Esophagus squamous epithelium (tissue), 4 donors: Measurements from ENCODE around the gene RARRES1.

Source experiments
- CTCF ChIP-seq, 6 experiments: fragments of 450-650 bp in 4 of 6; fragments of 200-600 bp in 2 of 6; sonication (generic) in 2 of 6; IDR thresholded peaks; one replicate each; pipeline ENCODE4 v1.5.1; 2016 to 2019; ENCODE audit warnings: antibody characterized with exemption in 6 of 6, mild to moderate bottlenecking in 4 of 6, moderate library complexity in 4 of 6
- POLR2A ChIP-seq, 4 donors: fragments of 450-650 bp; IDR thresholded peaks; one replicate each; pipeline ENCODE4 v1.6.1; 2017; ENCODE audit warnings: antibody characterized with exemption in 4 of 4, mild to moderate bottlenecking in 4 of 4, moderate library complexity in 3 of 4

GRCh38 chr3:158660711-158661110 is 71.5 kb downstream of the RARRES1 start:
- TF ChIP-seq CTCF (IDR thresholded peaks at IDR 0.05), result no peak
- no peak for TF ChIP-seq POLR2A (IDR thresholded peaks at IDR 0.05)
